Stimulated activated CD4-positive, alpha-beta T cell treated with anti-CD3 and anti-CD28 coated beads, Interleukin-1b, Interleukin-23, amount 100 ng/mL, for 48 hours (primary cell): ENCODE data around the gene DDX1.
A peak's percentile ranks its signal among the peaks of the same experiment; 100 is the strongest.

Experiments
- DNase-seq: peaks from one replicate; pipeline ENCODE4 v3.0.0-alpha.2; 2020

DDX1 gene

DNA sequence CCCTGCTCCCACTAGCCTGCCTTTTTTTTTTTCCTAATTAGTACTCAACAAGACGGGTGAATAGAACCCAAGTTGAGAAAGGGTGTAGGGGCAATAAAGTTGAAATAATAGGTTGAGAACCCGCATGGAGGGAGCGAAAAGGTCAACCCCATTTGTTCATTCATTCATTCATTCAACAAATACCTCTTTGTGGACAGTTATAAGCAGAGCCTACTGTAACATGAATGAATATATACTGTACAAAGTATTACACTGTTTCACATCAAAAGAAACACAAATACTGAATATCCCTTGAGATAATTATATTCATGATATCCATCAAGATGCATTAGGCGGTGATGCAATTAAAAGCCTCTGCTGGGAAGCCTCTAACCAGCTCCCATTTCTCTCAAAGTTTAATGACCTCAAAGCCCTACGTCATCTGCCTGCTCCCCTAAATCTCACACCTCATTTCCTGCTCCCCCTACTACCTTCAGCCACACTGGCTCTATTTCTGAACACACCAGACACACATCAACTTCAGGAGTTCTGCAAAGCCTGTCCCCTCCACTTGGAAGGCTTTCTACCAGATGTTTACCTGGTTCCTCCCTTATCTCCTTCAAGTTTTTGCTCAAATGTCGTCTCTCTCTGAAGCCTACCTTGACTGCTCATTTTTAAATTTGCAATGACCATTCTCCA, 29.2 kb upstream of the DDX1 start:
- no peak for DNase-seq

DNA sequence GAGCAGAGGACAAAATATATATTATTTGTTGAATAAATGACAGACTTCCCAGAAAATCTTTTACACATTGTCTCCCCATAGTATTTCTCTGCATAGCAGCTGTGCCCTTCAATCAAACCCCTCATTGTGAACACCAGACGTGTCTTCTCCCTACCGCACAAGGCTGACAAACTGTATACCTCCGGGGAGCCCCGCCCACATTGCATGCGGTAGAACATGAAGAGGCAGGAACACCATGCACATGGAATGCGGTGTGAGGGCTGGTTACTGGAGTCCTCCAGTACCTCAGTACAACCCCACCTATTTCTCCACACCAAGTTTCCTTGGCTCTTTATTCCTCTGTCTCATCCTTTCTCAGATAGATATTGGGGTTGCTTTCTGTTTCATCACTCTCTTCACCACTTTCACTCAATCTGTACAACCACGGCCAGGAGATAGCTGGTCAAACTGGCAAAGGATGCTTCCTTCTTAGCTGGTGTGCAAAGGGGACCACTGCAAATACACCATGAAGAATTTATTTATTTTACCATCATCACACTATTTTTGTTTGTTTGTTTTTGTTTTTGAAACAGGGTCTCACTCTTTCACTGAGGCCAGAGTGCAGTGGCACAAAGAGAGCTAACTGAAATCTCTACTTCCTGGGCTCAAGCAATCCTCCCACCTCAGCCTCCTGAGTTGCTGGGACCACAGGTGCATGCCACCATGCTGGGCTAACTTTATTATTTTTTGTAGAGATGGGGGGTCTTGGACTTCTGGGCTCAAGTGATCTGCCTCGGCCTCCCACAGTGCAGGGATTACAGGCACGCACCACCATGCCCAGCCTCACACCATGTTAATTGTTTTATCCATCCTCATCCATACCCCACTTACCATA, 28.2 kb upstream of the DDX1 start:
- DNase-seq, result no peak

DNA sequence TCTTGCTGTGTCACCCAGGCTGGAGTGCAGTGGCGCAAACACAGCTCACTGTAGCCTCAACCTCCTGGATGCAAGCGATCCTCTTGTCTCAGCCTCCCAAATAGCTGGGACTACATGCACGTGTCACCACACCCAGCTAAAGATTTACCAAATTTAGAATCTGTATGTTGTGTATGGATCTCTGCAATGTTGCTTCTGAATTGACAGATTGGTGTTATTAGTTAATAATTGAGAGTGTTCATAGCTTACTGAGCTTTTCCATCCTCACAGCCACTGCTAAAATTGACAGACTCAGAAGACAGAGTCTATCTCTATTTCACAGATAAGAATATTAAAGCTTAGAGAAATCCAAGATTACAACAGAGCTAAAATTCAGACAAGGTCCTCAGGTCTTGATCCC, 26.3 kb upstream of the DDX1 start:
- DNase-seq, result no peak

DNA sequence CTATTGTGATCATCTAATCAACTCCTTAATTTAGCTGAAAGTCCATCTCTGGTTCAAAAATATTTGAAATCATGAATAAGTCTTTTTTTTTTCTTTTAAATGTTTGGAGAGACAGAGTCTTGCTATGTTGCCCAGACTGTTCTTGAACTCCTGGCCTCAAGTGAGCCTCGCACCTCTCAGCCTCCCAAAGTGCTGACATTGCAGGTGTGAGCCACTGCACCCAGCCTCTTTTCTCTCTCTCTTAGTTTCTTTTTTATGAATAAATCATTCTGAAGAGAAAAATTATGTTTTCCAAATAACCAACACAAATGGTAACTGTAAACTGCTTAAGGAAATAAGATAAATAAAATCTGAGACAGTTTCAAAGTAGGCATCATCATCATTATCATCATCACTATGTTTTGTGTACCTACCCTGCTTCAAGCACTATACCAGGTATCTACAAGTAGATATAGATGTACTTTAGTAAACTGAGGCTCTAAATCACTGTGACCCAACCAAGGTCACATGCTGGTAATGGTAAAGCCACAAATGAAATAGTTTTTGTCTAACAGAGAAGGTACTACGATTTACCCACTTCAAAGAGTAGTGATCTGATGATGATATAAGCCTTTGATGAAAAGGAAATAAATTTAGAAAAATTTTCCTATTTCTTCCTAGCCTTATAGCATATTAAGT, 25.5 kb upstream of the DDX1 start:
- no peak for DNase-seq

DNA sequence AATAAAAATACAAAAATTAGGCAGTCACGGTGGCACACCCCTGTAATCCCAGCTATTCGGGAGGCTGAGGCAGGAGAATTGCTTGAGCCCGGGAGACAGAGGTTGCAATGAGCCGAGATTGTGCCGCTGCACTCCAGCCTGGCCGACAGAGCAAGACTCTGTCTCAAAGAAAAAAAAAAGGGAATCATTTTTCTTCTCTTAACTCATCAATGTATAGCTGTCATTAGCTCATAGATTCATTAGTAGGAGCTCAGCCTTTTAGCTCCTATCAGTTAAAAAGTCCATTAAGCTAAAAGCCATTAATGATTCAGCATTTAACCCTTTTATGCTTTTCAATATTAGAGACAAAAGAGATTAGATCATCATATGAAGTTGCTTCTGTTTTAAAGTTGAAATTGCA, 24.8 kb upstream of the DDX1 start:
- DNase-seq, result no peak

DNA sequence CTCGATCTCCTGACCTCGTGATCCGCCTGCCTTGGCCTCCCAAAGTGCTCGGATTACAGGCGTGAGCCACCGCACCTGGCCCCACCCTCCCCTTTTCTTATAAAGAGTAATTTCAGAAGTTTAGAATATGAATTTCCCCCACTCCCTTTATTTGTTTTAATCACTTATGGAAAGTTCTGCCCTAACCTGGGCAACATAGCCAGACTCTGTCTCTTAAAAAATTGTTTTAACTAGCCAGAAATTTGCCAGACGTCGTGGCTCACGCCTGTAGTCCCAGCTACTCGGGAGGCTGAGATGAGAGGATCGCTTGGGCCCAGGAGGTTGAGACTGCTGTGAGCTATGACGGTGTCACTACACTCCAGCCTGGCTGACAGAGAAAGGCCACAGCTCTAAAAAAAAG, 22.8 kb upstream of the DDX1 start:
- DNase-seq, result no peak

DNA sequence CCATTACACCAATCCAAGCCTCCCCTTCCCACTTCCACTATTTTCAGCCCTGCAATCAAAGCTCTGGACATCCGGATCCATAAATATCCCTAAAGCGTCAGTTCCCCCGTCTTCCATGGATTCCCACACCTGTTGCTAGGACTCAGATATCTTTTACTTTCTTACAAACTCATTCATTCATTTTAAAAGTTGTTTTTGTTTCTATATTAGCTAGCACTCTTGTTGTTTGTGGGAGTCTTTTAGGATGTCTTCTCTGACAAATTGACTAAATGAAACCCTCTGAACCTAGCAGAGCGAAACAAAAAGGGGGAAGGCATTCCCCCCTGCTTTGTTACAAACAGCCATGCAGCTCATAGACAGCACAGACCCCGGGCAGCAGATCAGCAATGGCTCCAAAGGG, 21.6 kb upstream of the DDX1 start:
- no peak for DNase-seq

DNA sequence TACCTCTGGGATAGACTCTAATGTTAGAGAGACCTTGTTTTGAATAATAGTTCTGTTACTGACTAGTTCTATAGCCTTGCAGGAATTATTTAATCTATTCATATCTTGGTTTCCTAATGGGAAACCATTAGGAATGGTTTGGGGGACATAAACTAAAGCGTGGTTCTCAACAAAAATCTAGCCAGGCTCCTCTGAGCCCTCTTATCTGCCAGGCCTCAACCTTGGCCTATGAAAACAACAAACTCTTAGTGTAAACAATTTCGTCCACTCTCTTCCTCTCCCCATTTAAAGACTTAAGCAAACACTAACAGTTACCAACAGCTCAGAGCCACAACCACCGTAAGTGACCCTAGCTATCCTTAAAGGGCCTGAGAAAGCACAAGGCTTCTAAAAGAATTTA, 19.9 kb upstream of the DDX1 start:
- no peak for DNase-seq

DNA sequence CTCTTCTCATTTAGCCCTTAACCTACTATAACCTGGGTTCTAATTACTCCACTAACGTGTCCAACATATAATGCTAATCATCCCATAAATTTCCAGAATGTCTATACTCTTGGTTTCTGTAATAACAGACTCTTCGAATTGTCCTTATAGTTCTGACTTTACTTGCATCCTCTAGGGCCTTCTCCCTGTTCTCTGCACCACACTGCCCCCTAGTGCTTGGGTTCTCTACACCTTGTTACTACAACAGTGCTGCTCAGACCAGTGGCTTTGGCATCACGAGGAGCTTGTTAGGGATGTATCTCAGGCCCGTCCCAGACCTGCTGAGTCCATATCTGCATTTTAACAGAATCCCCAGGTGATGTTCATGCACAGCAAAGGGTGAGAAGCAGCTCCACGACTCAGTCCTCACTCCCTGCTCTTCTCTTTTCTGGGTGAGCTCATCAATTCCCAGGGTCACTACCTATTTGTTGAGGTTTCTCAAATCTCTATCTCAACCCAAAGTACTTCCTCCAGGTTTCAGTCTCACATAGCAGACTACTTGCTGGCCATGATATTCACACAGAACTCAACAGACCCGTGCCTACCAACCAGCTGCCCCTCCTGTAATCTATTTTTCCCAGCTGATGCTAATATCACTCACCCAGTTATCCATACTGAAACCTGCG, 14.5 kb upstream of the DDX1 start:
- DNase-seq, result peak; percentile 85

DNA sequence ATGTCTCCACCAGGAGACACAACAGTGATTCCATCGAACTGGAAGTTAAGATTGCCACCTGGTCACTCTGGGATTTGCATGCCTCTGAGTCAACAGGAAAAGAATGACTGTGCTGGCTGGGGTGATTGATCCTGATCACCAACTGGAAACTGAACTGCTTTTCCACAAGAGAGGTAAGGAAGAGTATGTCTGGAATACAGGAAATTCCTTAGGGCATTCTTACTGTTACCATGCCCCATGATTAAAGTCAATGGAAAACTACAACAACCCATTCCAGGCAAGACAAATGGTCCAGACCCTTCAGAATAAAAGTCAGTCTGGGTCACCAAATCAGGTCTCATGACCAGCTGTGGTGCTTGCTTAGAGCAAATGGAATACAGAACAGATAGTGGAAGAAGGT, 12.0 kb upstream of the DDX1 start:
- DNase-seq, result no peak

DNA sequence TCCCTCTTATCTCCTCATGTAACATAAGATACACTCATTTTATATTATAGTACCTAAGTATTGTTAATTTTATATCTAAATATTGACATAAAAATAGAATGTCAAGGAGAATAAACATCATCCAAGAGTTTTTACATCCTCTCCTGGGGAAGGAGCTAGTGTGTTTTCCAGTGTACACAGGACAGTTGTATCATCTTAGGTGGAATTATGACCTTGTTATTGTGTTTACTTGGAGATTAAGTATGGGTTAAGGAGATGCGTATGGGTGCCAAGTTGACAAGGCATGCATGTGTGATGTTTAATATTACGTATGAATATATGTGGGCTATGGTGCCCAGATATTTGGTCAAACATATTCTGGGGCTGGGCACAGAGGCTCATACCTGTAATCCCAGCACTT, 11.2 kb upstream of the DDX1 start:
- no peak for DNase-seq

DNA sequence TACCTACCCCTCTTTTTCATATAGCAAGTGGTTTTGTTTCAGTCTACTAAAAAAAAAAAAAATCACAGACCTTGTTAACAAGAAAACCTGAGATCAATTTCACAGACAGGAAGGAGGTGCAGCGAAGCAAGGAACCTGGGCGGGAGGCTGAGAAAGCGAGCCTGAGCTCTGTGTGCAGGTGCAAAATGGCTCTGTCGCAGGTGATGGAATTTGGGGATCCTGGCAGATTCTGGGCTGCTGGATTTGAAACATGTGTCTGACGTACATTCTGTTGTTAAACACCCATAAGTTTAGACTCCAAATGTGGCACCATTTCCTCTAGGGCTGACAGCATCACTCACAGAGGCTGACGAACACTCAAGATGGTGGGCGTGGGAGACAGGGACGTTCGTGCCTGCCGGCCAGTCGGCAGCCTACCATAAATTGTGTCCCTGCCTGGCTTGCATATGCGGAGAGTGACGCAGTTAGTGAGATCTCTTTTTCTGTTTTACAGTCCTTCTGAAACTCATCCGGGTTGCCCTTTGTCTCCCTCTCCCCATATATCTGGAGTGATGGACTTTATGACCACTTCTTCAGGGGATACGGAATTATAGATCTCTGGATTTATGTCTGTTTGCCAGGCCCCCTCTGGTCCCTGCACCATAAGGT, 8.8 kb upstream of the DDX1 start:
- DNase-seq, result no peak

DNA sequence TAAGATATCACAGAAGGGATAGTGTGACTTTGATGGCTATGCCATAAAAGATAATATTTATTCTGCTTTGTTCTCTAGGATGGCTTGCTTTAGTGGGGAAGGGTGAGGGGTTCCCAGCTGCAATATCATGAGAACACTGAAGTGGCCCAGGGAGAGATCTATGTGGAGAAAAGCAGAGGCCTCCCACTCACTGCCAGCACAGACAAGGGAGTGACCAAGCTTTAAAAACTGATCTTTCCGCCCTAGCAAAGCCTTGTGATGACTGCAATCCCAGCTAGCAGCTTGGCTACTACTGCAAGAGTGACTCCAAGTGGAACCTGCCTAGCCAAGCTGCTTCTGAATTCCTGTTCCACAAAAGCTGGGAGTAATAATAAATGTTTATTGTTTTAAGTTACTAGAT, 7.8 kb upstream of the DDX1 start:
- DNase-seq, result no peak

DNA sequence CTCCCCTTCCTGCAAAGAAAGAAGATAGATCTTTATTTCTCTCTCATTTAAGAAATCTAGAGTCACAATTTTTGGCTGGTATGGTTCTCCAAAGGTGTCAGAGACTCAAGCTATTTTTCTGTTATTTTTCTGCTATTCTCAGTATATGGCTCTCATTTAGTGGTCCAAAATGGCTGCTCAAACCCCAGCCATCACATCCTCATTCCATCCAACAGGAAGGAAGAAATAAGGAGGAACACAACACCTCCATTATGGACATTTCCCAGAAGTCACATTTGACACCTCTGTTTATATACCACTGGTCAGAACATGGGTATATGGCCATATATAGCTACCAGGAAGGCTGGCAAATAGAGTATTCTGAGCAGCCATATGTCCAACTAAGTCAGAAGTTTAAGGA, 7.4 kb upstream of the DDX1 start:
- DNase-seq, result no peak

DNA sequence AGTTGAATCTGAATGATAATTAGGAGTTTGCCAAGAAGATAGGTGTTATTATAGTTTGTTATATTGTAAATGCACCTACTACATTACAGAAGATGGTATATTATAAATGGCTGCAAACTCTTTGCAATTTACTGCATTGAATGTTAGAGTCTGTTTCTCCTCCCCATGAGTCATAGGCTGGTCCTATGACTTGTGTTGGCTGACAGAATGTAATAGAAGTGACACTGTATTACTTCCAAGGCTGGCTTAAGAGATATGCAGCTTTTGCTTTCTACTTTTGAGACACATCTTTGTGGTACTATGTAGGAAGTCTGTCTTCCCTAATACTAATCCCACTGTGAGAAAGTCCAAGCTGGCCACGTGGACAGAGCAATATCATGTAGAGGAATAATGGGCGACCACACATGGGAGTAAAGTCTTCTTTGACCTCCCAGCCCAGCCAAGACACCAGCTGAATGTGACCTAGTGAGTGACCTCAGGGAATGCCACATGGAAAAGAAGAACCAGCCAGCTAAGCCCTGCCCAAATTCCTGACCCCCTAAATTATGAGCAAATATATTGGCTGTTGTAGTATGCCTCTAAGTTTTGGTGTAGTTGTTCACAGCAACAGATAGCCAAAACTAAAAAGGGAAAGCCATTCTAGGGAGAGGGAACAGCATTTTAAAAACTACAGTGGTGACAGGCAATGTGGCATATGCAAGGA, 6.8 kb upstream of the DDX1 start:
- no peak for DNase-seq

DNA sequence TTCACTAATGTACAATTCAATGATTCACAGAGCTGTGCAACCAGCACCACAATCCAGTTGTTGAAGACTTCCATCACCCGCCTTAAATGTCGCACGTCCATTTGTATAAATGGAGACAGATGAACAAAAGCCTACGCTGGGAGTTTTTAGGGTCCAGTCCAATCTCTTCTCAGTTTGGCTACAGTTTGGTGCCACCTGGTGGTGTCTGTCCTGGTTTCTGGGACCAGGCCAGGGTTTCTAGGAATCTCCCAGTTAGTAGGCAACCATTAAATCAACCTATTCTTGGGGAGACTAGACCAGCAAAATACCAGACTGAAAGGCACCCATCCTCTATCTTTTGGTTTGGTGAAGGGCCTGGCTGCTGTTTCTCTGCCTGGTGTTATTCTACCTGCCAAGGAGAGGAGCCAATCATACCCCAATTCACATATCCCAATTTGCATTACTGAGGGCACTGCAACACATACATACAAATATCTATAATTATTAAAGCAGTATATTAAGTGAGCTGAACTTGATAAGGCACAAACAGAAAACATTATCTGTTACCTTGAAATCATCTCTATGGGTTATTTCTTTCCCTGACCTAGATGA, 3.2 kb upstream of the DDX1 start:
- DNase-seq, result peak; percentile 16

DNA sequence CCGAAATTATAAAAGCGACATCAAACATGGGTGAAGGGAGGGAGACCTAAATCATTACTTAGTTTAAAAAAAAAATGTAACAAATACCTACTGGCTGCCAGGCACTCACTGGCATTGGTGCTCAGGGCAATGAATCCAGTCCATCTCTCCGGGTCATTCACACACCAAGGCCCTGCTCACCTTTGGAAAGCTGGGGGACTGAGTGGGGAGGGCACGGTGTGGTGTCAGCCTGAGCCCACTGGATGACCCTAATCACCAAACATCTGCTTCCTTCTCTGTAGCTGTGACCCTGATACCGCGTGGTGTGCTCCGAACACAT, 336 bp upstream of the DDX1 start:
- no peak for DNase-seq

DNA sequence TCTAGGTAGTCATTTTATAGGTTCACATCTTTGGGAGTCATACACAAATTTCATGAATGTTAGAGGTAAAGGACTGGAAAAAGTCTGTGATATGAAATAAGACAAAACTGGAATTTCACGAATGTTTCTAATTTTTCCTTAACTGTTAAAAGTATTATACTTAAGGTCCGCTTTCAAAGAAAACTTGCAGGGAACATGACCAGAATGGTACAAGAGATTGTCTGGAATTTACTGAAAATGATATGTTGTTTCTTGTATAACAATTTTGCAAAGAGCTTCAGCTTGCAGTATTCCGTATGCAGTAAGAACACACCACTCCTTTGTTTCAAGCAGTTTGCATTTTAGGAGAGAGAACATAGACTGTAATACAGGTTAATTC, 1.6 kb downstream of the DDX1 start:
- no peak for DNase-seq

DNA sequence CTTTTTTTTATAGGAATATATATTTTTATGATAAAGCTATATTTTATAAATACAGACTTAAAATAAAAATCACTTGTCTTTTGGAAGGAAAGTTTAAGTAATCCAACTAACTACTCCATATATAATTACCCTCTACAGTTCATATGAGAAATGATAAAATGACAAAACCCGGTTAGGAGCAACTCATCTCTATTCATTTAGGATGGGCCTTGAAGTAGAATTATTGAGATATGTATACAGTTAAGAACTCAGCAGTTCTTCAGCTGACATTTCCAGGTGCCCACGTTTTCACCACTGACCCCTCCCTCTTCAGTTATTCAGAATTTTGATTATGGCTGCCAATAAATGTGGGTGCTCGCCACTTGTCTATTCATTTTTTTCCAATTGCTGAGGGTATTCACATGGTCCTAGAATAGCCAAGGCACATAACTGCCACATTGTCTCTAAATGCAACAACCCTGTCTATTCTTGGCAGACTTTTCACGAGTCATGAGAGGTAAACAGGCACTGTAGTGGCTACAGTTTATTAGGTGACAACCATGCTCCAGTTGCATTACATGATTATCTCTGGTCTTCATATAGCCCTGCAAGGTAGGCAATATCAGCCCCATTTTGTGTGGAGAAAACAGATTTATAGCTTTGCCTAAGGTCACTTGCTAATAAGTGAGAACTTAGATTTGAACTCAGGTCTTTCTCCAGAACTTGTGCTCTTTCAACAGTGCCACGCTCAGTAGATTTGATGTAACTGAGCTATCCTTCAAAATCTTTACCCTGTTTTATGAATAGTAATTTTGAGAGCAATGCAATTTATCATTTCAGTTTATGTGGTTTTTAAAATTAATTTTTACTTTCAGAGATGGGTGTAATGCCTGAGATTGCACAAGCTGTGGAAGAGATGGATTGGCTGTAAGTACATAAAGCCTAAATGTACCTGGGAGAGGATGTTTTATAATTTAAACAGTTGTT, 2.9 kb downstream of the DDX1 start:
- no peak for DNase-seq

DNA sequence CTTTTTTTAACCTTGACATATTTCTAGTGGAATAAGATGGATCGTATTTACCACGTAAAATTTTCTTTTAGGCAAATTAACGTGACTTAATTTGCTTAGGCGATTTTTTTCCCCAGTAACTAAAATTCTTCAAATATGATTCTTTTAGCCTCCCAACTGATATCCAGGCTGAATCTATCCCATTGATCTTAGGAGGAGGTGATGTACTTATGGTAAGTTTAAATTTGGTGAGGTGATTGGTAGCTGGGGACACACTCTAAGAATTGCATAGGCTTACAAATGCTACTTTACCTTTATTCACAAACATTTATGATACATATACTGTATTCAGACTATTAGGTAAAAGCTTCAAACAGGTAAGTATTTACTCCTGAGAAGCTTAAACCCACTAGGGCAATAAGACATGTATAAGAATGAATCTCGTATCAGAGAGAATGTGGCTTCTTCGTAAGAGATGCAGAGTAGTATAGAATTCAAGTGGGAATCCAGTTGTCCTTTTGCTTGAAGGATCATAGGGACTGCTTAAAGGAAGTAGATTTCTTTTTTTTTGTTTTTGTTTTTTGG, 3.8 kb downstream of the DDX1 start:
- no peak for DNase-seq

DNA sequence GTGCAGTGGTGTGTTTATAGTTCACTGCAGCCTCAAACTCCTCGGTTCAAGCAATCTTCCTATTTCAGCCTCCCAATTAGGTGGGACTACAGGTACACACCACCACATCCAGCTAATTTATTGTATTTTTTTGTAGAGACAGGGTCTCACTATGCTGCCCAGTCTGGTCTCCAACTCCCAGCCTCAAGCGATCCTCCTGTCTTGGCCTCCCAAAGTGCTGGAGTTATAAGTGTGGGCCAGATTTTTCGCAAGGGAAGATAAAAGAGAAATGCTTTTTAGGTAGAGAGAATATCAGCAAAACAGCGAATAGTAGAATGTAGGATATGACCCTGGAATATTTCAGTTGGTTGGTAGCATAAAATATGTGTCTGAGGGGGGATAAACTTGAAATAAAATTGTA, 4.3 kb downstream of the DDX1 start:
- no peak for DNase-seq
